SU-DHL-6 (cell line): Measurements from ENCODE around the gene AGBL4.

Source experiments
- H2AFZ ChIP-seq: fragments of 200-600 bp; sonication (generic); 2 replicates; pipeline ENCODE4 v1.6.1; 2014; ENCODE audit warnings: low read depth, mild to moderate bottlenecking, moderate library complexity, mixed read lengths, antibody characterized with exemption, low read length; ENCODE audit not compliant: severe bottlenecking
- H3F3A ChIP-seq: fragments of 200-600 bp; shearing (Covaris generic); 2 replicates; pipeline ENCODE4 v1.6.0; 2016; ENCODE audit warnings: antibody characterized with exemption, mild to moderate bottlenecking; ENCODE audit not compliant: insufficient read depth
- H3K27ac ChIP-seq: fragments of 200-600 bp; sonication (generic); 2 replicates; pipeline ENCODE4 v1.5.1; 2016; ENCODE audit warnings: low read depth, mild to moderate bottlenecking, low read length, moderate library complexity, mixed read lengths
- H3K27me3 ChIP-seq: fragments of 200-600 bp; sonication (generic), shearing (Covaris generic); 2 replicates; pipeline ENCODE4 v1.6.0; 2014; ENCODE audit warnings: mild to moderate bottlenecking, low read length
- H3K36me3 ChIP-seq: fragments of 200-600 bp; sonication (generic); 2 replicates; pipeline ENCODE4 v1.6.1; 2014; ENCODE audit warnings: mild to moderate bottlenecking, low read length, mixed read lengths
- H3K4me2 ChIP-seq: fragments of 300-600, 200-600 bp; shearing (Covaris generic), sonication (generic); 2 replicates; pipeline ENCODE4 v1.6.0; 2014; ENCODE audit warnings: low read length, low read depth, mild to moderate bottlenecking; ENCODE audit not compliant: poor library complexity, severe bottlenecking
- H3K4me3 ChIP-seq: fragments of 200-600 bp; sonication (generic); 2 replicates; pipeline ENCODE4 v1.5.1; 2014; ENCODE audit warnings: antibody characterized with exemption, low read length, mild to moderate bottlenecking, mixed read lengths; ENCODE audit not compliant: insufficient read depth, poor library complexity, severe bottlenecking
- H3K79me2 ChIP-seq: fragments of 200-600 bp; sonication (generic); 2 replicates; pipeline ENCODE4 v1.6.1; 2014; ENCODE audit warnings: mild to moderate bottlenecking, low read length, moderate library complexity; ENCODE audit not compliant: insufficient read depth
- H3K9ac ChIP-seq: fragments of 200-600 bp; sonication (generic); 2 replicates; pipeline ENCODE4 v1.7.0; 2014; ENCODE audit warnings: mild to moderate bottlenecking, low read length
- H3K9me2 ChIP-seq: fragments of 200-600 bp; sonication (generic); replicated peaks from 2 replicates; pipeline ENCODE4 v1.6.1; 2014; ENCODE audit warnings: low read length; ENCODE audit not compliant: insufficient read depth
- H3K9me3 ChIP-seq: fragments of 200-600 bp; sonication (generic); 2 replicates; pipeline ENCODE4 v1.6.1; 2014; ENCODE audit warnings: low read length, mixed read lengths; ENCODE audit not compliant: insufficient read depth
- H4K20me1 ChIP-seq: fragments of 200-600 bp; sonication (generic); 2 replicates; pipeline ENCODE4 v1.6.1; 2014; ENCODE audit warnings: low read depth, mild to moderate bottlenecking, antibody characterized with exemption, low read length, moderate library complexity, mixed read lengths
- EZH2phosphoT487 ChIP-seq: fragments of 200-600 bp; sonication (generic), shearing (Covaris generic); conservative IDR thresholded peaks from 2 replicates; pipeline ENCODE4 v1.6.1; 2018; ENCODE audit warnings: mild to moderate bottlenecking, antibody characterized with exemption, low read length, moderate library complexity, mixed read lengths
- TF ChIP-seq, protein P1 (sequence below): fragments of 200-600 bp; sonication (generic); IDR thresholded peaks from one replicate; pipeline ENCODE4 v1.5.1; 2017; ENCODE audit warnings: antibody characterized with exemption, mild to moderate bottlenecking, low read length, moderate library complexity; ENCODE audit not compliant: insufficient read depth, poor library complexity, severe bottlenecking

AGBL4 gene

DNA sequence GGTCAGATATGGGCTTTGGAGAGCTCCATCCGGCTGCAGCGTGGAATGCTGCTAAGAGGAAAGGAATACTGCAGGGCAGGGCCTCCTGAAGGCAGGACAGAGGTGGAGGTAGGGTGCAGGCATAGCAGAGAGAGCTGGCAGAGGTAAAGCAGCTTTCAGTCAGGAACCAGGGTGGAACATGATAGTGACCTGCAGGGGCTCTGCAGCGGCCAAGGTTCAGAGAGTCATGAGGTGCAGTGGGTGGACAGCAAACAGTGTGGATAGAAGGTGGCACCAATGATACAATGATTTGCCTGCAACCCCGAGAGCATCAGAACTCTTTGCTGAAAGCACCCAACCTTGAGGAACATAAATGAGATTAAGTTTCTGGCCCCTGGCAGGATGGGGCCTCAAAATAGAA lies 1366.3 kb downstream of the AGBL4 start:
- no peaks in the 10 kb centered on the region for H4K20me1 ChIP-seq
- TF ChIP-seq EZH2phosphoT487 = no peak
- TF ChIP-seq, protein P1, sequence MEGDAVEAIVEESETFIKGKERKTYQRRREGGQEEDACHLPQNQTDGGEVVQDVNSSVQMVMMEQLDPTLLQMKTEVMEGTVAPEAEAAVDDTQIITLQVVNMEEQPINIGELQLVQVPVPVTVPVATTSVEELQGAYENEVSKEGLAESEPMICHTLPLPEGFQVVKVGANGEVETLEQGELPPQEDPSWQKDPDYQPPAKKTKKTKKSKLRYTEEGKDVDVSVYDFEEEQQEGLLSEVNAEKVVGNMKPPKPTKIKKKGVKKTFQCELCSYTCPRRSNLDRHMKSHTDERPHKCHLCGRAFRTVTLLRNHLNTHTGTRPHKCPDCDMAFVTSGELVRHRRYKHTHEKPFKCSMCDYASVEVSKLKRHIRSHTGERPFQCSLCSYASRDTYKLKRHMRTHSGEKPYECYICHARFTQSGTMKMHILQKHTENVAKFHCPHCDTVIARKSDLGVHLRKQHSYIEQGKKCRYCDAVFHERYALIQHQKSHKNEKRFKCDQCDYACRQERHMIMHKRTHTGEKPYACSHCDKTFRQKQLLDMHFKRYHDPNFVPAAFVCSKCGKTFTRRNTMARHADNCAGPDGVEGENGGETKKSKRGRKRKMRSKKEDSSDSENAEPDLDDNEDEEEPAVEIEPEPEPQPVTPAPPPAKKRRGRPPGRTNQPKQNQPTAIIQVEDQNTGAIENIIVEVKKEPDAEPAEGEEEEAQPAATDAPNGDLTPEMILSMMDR = no peak
- H3K4me3 ChIP-seq = no peak overlapping the region
- H3F3A ChIP-seq = no peaks in the 10 kb centered on the region
- no peak overlapping the region for H3K27ac ChIP-seq
- H3K36me3 ChIP-seq = no peaks in the 10 kb centered on the region
- no peaks in the 10 kb centered on the region for H3K9me3 ChIP-seq
- H3K9me2 ChIP-seq = no peaks in the 10 kb centered on the region
- no peaks in the 10 kb centered on the region for H3K27me3 ChIP-seq
- H3K4me2 ChIP-seq = no peak overlapping the region
- no peak overlapping the region for H3K9ac ChIP-seq
- no peak overlapping the region for H2AFZ ChIP-seq
- H3K79me2 ChIP-seq = no peaks in the 10 kb centered on the region

DNA sequence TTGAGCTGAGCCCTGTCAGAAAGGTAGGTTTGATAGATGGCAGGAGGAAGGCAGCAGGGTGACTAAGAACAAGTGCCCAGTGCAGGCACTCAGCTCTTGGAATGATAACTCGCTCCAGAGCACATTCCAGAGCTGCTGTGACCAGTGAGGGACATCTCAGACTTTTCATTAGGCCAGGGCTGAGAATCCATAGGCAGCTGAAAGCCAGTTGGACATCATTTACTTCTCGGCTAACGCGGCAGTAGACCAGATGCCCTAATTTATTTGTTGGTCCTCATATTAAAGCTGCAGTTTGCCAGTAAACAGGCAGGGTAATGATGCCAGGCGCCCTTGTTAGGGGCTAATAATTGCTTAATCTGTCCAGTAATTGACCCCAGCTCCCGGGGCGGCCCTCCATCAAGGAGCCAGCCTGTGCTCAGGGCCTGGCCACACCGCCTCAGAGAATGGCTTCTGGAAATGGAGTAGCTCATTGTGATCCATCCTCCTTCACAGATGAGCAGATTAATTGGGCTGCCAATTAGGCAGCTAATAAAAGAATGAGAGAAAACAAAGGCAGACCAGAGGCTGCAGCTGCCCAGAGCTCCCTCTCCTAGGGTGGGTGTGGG lies 1369.0 kb downstream of the AGBL4 start:
- Histone ChIP-seq H4K20me1 (no peaks in the 10 kb centered on the region), H3K27me3 (no peaks in the 10 kb centered on the region), H3K79me2 (no peaks in the 10 kb centered on the region), H3K9me3 (no peaks in the 10 kb centered on the region), H3K4me3 (no peak overlapping the region), H3K9ac (no peak overlapping the region), H3K36me3 (no peaks in the 10 kb centered on the region), H3K9me2 (no peaks in the 10 kb centered on the region), H2AFZ (no peak overlapping the region), H3K27ac (no peak overlapping the region), H3K4me2 (no peak overlapping the region), H3F3A (no peaks in the 10 kb centered on the region)
- TF ChIP-seq, protein P1 = no peak
- no peak for TF ChIP-seq EZH2phosphoT487

DNA sequence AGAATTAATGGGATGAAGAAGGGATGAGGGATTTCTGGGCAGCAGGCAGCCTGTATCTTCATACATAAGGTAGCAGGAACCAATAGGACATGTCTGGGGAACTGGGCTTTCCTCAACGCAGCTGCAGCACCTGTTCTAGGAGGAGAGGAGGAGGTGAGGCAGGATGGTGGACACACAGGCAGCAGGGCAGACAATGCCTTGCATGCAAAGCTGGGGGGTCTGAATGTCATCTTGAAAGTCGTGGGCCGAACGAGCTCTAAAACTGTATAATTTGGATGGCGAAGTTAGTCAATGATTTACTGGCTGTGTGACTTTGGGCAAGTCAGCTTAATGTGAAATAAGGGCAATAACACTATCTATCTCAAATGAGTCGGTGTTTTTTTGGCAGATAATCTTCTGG lies 1371.4 kb downstream of the AGBL4 start:
- TF ChIP-seq, protein P1 = no peak
- TF ChIP-seq EZH2phosphoT487 = no peak

More for the DNA sequence above, 1371.4 kb downstream of the AGBL4 start:
- H3K79me2 ChIP-seq = no peaks in the 10 kb centered on the region
- no peak overlapping the region for H2AFZ ChIP-seq
- H3K27me3 ChIP-seq = no peaks in the 10 kb centered on the region
- no peaks in the 10 kb centered on the region for H3K9me3 ChIP-seq
- H3K9ac ChIP-seq = no peak overlapping the region
- no peak overlapping the region for H3K4me3 ChIP-seq
- H3K27ac ChIP-seq = no peak overlapping the region
- H3K4me2 ChIP-seq = no peak overlapping the region
- no peaks in the 10 kb centered on the region for H4K20me1 ChIP-seq
- no peaks in the 10 kb centered on the region for H3F3A ChIP-seq
- H3K36me3 ChIP-seq = no peaks in the 10 kb centered on the region
- H3K9me2 ChIP-seq = no peaks in the 10 kb centered on the region
